OCI-LY1 (cell line): ENCODE results near the gene TTC8.
"Not testable (repeated sequence)": the region's sequence is repeated elsewhere in the genome, so short reads cannot be mapped to it uniquely, and the experiment has no call there.

Experiments used
- H2AFZ ChIP-seq: fragments of 200-600 bp; sonication (generic), shearing (Covaris generic); 2 replicates; pipeline ENCODE4 v1.6.0; 2014; ENCODE audit warnings: antibody characterized with exemption, mild to moderate bottlenecking, low read length
- H3F3A ChIP-seq: fragments of 200-600 bp; sonication (generic), shearing (Covaris generic); 2 replicates; pipeline ENCODE4 v1.6.0; 2014; ENCODE audit warnings: mild to moderate bottlenecking, antibody characterized with exemption, low read length, moderate library complexity; ENCODE audit not compliant: insufficient read depth
- H3K27ac ChIP-seq: fragments of 200-600 bp; sonication (generic); 2 replicates; pipeline ENCODE4 v1.5.1; 2014; ENCODE audit warnings: low read length, mixed run types, mild to moderate bottlenecking, low read depth; ENCODE audit not compliant: poor library complexity, severe bottlenecking
- H3K27me3 ChIP-seq: fragments of 200-600 bp; sonication (generic); 2 replicates; pipeline ENCODE4 v1.6.0; 2014; ENCODE audit warnings: antibody characterized with exemption, mild to moderate bottlenecking, low read length, moderate library complexity; ENCODE audit not compliant: insufficient read depth
- H3K36me3 ChIP-seq: fragments of 200-600 bp; sonication (generic); 2 replicates; pipeline ENCODE4 v1.6.1; 2014; ENCODE audit warnings: mild to moderate bottlenecking, antibody characterized with exemption, low read length, moderate library complexity, mixed read lengths; ENCODE audit not compliant: insufficient read depth
- H3K4me1 ChIP-seq: fragments of 200-600 bp; sonication (generic); 2 replicates; pipeline ENCODE4 v1.5.1; 2014; ENCODE audit warnings: mild to moderate bottlenecking, low read length, moderate library complexity; ENCODE audit not compliant: insufficient read depth, severe bottlenecking
- H3K4me2 ChIP-seq: fragments of 200-600 bp; sonication (generic), shearing (Covaris generic); 2 replicates; pipeline ENCODE4 v1.6.1; 2014; ENCODE audit warnings: low read length
- H3K4me3 ChIP-seq: fragments of 200-600 bp; sonication (generic); 2 replicates; pipeline ENCODE4 v1.5.1; 2014; ENCODE audit warnings: low read length, low read depth, mild to moderate bottlenecking, mixed read lengths; ENCODE audit not compliant: poor library complexity, severe bottlenecking
- H3K79me2 ChIP-seq: fragments of 200-600 bp; shearing (Covaris generic); 2 replicates; pipeline ENCODE4 v1.6.1; 2016; ENCODE audit warnings: mixed run types, low read length, mixed read lengths; ENCODE audit not compliant: insufficient read depth
- H3K9ac ChIP-seq: fragments of 200-600 bp; sonication (generic), shearing (Covaris generic); 2 replicates; pipeline ENCODE4 v1.6.1; 2014; ENCODE audit warnings: mild to moderate bottlenecking, low read length, mixed read lengths
- H3K9me2 ChIP-seq: fragments of 200-600 bp; sonication (generic), shearing (Covaris generic); 2 replicates; pipeline ENCODE4 v1.6.1; 2014; ENCODE audit warnings: low read depth, mild to moderate bottlenecking, low read length, mixed read lengths
- H3K9me3 ChIP-seq: fragments of 200-600 bp; shearing (Covaris generic); 2 replicates; pipeline ENCODE4 v1.6.1; 2014; ENCODE audit warnings: low read length, mixed read lengths
- H4K20me1 ChIP-seq: fragments of 200-600 bp; sonication (generic), shearing (Covaris generic); 2 replicates; pipeline ENCODE4 v1.6.0; 2016; ENCODE audit warnings: mild to moderate bottlenecking, low read length; ENCODE audit not compliant: insufficient read depth
- EZH2 ChIP-seq: fragments of 200-600 bp; sonication (generic), shearing (Covaris generic); IDR thresholded peaks from 2 replicates; pipeline ENCODE4 v1.8.0; 2017; ENCODE audit warnings: borderline replicate concordance, mixed run types, mild to moderate bottlenecking, antibody characterized with exemption, low read length, moderate library complexity, mixed read lengths
- TF ChIP-seq, protein P1 (sequence below): fragments of 200-600 bp; sonication (generic), shearing (Covaris generic); IDR thresholded peaks from 2 replicates; pipeline ENCODE4 v1.5.1; 2017; ENCODE audit warnings: mild to moderate bottlenecking, antibody characterized with exemption, low read length, moderate library complexity, mixed read lengths

Gene TTC8

DNA sequence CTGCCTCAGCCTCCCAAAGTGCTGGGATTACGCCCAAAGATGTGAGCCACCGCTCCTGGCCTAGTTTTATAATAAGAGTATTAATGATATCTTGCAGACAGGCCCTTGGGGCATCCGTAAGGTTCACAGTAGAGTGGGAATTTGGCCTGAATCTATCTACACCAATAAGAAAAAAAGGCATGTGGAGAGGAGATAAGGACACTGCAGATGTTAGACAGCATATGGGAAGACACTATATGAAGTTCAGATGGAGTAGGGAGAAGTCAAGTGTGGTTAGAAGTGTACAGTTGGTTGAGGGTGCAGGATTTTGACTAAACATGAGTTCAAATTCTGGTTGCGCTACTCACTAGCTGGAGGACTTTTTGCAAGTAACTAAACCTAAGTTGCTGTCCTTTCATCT is 8.5 kb upstream of the TTC8 start:
- H3K4me1 ChIP-seq, result no peaks in the 10 kb centered on the region

DNA sequence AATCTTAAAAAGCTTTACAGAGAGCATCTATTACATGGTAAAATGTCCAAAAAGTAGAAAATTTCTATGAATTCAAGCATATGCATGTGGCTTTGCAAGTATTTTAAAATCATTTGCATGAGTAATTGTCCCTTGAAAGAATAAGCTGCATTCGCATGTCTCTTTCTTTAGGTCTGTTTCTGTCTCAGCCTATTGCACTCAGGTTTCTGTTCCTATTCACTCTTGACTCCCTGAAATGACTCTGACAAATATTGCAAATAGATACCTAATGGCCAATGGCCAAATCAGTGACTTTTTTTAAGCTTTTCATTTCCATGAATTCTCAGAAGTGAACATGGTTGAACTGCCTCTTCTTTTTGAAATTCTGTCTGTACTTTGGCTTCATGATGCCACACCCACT is 6.4 kb upstream of the TTC8 start:
- no peak overlapping the region for H3K4me3 ChIP-seq
- H3F3A ChIP-seq, result no peaks in the 10 kb centered on the region
- H3K9me3 ChIP-seq, result no peaks in the 10 kb centered on the region
- H3K9ac ChIP-seq, result no peak overlapping the region
- H3K27ac ChIP-seq, result no peak overlapping the region
- no peaks in the 10 kb centered on the region for H3K79me2 ChIP-seq
- H3K4me1 ChIP-seq, result no peaks in the 10 kb centered on the region
- TF ChIP-seq EZH2, result no peak
- TF ChIP-seq, protein P1, sequence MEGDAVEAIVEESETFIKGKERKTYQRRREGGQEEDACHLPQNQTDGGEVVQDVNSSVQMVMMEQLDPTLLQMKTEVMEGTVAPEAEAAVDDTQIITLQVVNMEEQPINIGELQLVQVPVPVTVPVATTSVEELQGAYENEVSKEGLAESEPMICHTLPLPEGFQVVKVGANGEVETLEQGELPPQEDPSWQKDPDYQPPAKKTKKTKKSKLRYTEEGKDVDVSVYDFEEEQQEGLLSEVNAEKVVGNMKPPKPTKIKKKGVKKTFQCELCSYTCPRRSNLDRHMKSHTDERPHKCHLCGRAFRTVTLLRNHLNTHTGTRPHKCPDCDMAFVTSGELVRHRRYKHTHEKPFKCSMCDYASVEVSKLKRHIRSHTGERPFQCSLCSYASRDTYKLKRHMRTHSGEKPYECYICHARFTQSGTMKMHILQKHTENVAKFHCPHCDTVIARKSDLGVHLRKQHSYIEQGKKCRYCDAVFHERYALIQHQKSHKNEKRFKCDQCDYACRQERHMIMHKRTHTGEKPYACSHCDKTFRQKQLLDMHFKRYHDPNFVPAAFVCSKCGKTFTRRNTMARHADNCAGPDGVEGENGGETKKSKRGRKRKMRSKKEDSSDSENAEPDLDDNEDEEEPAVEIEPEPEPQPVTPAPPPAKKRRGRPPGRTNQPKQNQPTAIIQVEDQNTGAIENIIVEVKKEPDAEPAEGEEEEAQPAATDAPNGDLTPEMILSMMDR, result no peak
- no peaks in the 10 kb centered on the region for H3K9me2 ChIP-seq
- H4K20me1 ChIP-seq, result no peaks in the 10 kb centered on the region
- no peaks in the 10 kb centered on the region for H3K27me3 ChIP-seq
- H3K36me3 ChIP-seq, result no peaks in the 10 kb centered on the region
- H3K4me2 ChIP-seq, result no peak overlapping the region
- no peak overlapping the region for H2AFZ ChIP-seq

More for the DNA sequence above, 8.5 kb upstream of the TTC8 start:
- no peak overlapping the region for H3K4me3 ChIP-seq
- no peaks in the 10 kb centered on the region for H3K9me2 ChIP-seq
- H3K27me3 ChIP-seq, result no peaks in the 10 kb centered on the region
- no peaks in the 10 kb centered on the region for H3F3A ChIP-seq
- H3K79me2 ChIP-seq, result no peaks in the 10 kb centered on the region
- H3K36me3 ChIP-seq, result no peaks in the 10 kb centered on the region
- no peak overlapping the region for H3K4me2 ChIP-seq
- H3K9me3 ChIP-seq, result no peaks in the 10 kb centered on the region
- no peak overlapping the region for H3K9ac ChIP-seq
- TF ChIP-seq EZH2, result no peak
- TF ChIP-seq, protein P1, result no peak
- H2AFZ ChIP-seq, result no peak overlapping the region
- no peaks in the 10 kb centered on the region for H4K20me1 ChIP-seq
- no peak overlapping the region for H3K27ac ChIP-seq

DNA sequence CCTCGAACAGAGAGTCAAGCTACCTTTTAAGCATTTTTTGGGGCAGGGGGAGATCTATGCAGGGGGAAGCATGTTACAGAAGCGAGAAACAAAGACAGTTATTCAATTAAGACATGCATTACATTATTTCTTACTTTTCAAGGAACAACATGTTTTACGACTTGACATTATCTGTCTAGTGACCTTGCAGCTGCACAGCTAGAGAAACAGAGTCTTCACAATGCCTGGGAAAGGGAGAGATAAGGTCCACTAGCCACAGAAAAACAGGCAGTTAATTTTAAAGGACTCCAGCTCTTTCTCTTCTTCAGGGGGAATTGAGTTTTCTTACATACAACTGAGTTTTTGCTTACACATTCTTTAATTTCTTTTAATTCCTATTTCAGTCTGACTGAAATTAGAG is 4.8 kb upstream of the TTC8 start:
- H3K27ac ChIP-seq, H3K36me3 ChIP-seq, H3K79me2 ChIP-seq, H3K4me2 ChIP-seq, H3K27me3 ChIP-seq, H3F3A ChIP-seq, H3K9me2 ChIP-seq, H3K4me1 ChIP-seq, H3K9me3 ChIP-seq, H3K4me3 ChIP-seq, H4K20me1 ChIP-seq, H3K9ac ChIP-seq, H2AFZ ChIP-seq: not testable (repeated sequence)

DNA sequence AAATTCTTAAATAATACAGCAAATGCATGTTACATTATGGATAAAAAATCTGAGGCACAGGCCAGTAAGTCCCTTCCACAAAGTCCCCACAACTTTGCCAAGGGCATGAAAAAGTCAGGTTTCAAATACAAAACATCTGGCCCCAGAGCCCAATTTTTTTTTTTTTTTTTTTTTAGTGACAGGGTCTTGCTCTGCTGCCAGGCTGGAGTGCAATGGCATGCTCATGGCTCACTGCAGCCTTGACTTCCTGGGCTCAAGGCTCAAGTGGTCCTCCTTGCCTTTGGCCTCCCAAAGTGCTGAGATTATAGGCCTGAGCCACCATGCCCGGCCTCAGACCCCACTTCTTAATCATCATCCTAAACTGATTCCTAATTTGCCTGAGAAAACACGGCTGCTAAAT is 3.1 kb upstream of the TTC8 start:
- Histone ChIP-seq H3K27ac (no peak overlapping the region), H3K9ac (no peak overlapping the region), H2AFZ (no peak overlapping the region)

More for the DNA sequence above, 3.1 kb upstream of the TTC8 start:
- no peaks in the 10 kb centered on the region for H3K9me2 ChIP-seq
- peaks cover 10% of the 10 kb centered on the region for H3K4me1 ChIP-seq
- no peaks in the 10 kb centered on the region for H3K27me3 ChIP-seq
- no peaks in the 10 kb centered on the region for H3F3A ChIP-seq
- H4K20me1 ChIP-seq, result no peaks in the 10 kb centered on the region
- TF ChIP-seq, protein P1, result no peak
- no peak for TF ChIP-seq EZH2
- no peak overlapping the region for H3K4me2 ChIP-seq
- no peaks in the 10 kb centered on the region for H3K79me2 ChIP-seq
- H3K9me3 ChIP-seq, result no peaks in the 10 kb centered on the region
- H3K36me3 ChIP-seq, result no peaks in the 10 kb centered on the region
- H3K4me3 ChIP-seq, result no peak overlapping the region
